Subcutaneous preadipocyte (primary cell): ENCODE results near the gene LRAT. TPM values are rescaled to one million over a fixed set of nuclear protein-coding genes. Genes with fewer than 3 reads are reported as not detected.
A peak's percentile ranks its signal among the peaks of the same experiment; 100 is the strongest.

ENCODE experiments used
- small RNA-seq: library from RNA; depleted of rRNA; stranded (forward); fragments of <200 nt; gene quantifications from one replicate; pipeline ENCODE3, GENCODE V24; 2012
- total RNA-seq: library from RNA; depleted of rRNA; stranded (reverse); fragments of >200 nt; gene quantifications from 2 replicates; pipeline ENCODE4 v1.2.3, GENCODE V29; 2012

Gene LRAT
- not detected in 2 replicates for total RNA-seq

DNA sequence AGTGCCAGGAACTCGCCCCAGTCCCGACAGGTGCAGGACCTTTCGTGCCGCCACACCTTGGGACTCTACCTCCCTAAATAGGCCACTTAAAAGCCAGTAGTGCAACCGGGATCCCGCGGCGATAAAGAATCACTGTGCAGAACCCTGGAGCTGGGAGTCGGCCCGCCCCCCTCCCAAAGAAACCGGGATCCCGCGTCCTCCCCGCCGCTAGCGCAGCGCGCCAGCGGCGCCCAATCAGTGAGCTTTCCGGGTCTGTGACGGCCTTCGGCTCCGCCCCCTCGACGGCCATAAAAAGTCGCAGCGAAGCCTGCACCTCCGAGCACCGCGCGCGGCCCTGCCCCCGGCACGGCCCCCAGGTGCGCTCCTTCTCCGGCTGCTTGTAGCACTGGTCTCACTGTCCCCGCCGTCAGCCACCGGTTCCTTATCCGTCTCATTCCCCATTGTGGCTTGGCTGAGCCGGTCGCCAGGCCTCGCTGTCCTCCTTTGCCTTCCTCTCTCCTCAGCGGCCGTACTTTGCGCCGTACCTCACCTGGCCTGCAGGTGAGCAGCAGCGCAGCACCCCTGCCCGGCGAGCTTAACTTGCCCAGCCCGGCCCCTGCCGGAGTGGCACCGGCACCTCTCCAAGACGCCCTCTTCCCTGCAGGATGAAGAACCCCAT is at the start of gene LRAT:
Gene LRAT, plus strand, starts transcription at position 318 of the 658 bp plus-strand sequence. Its CDS starts 327 bp downstream, at position 645.

DNA sequence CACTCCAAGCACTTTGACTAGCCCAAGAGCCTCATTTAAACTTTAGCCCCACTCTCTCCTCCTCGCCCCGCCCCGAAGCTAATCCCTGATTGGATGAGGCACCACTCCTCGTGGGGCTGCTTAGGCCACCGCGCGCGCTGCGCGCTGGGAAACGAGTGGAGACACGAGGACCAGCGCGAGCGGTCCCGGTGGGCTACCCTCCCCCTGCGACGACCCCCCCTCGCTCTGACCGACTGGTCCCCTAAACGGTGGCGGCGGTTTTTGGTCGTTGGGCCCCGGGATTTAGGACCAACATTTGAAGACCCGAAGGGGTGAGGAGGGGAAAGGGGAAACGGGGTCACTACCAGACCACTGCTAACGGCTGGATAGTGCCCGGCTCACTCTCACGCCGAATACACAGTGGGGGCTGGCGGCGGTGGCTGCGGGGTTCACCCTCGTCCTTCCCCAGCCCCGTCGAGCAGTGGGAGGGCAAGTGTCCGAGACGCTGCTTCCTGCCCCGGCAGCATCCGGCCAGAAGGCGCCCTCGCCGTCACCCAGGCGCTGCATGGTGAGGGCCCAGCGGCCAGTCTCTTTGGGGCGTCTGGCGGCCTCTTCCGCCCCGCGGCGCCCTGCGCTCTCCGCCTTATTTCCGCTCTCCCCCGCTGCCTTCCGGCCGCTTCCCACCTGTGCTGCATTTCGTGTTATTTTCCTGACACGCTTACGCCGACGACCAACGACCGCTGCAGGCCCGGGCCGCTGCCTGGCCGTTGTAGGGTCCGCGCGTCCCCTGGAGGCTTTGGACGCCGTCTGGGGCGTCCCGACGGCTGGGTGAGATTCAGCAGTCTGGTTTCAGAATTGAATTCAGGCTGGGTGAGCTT is 37.6 kb downstream of the LRAT start, which contains the start of gene RBM46:
Gene RBM46, plus strand, starts transcription at position 147 of the 857 bp plus-strand sequence. CDS start 15,481 bp downstream, outside the sequence.

Small RNA genes within 50 kb of the gene (small RNA-seq; reads per million reads assigned to genes)
- gene NDUFB2P1: not detected
- gene RNU2-44P: 0.46 reads per million, percentile 26 among the genes with 10 or more reads in this experiment
- gene RNU2-66P: 0.11 reads per million

Other genes starting within 250 kb of the LRAT start
- 60.3 and 69.0 TPM in 2 replicates for gene PLRG1, start 193.6 kb upstream of the LRAT start, total RNA-seq
- not detected in 2 replicates for gene FGB, start 181.0 kb upstream of the LRAT start, total RNA-seq
- not detected in 2 replicates for gene FGA, start 153.3 kb upstream of the LRAT start, total RNA-seq
- gene FGG, start 131.3 kb upstream of the LRAT start, total RNA-seq: not detected in 2 replicates
- 0.59 TPM in 1 of 2 replicates, not detected in the other for gene RBM46, start 37.3 kb downstream of the LRAT start, total RNA-seq